Measurements from ENCODE around the gene ANKS1A.

- TF ChIP-seq CTCF (conservative IDR thresholded peaks at IDR 0.05 in 1 of 2, IDR thresholded peaks at IDR 0.05 in 1 of 2; ENCODE audit: extremely low read depth in 1 of 2, insufficient read depth in 1 of 2, low read depth in 1 of 2, low read length in 2 of 2), result no peak
- no peak for TF ChIP-seq EZH2 (IDR thresholded peaks at IDR 0.05; ENCODE audit: borderline replicate concordance, low read length)
Observed at GRCh38 chr6:34938268-34938667, 49.2 kb downstream of the ANKS1A start.

Data from mammary epithelial cell (primary cell).